ENCODE measurements around the gene ARHGEF26. TPM values are rescaled to one million over a fixed set of nuclear protein-coding genes. Genes with fewer than 3 reads are reported as not detected.
"Not testable (repeated sequence)": the region's sequence is repeated elsewhere in the genome, so short reads cannot be mapped to it uniquely, and the experiment has no call there.

ARHGEF26 gene
- total RNA-seq, 2 donors from 2014 or later: 16.9 to 17.1 TPM

DNA sequence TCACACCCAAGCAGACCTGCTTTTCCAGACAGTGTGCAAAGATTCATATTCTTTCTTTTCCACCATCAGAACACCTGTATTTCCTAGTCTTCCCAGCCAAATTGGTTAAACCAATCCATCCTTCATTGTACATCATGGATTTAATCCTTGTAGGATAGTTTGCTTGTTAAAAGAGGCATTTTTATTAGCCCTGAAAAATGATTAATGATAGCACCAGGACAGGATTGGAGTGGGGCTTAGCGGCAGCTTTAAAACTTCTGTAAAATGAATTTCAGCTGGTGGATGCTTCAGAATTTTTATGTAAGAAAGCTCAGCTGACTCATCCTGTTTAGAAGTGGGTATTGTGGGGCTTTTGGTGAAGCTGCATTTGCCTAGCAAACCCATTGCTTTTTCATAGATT, 36.1 kb upstream of the ARHGEF26 start:
- H3K4me1 ChIP-seq: peaks cover 9% of the 10 kb centered on the region
- ATAC-seq: no peak
- no peak for DNase-seq
- intact Hi-C loops (cut with DNase I): no loop called here
- no peak overlapping the region for H3K4me3 ChIP-seq
- WGBS, 2 donors: 79 to 81% methylated on average over 1 of the region's 1 CpG
- TF ChIP-seq POLR2A (IDR thresholded peaks at IDR 0.05): no peak
- TF ChIP-seq, protein P1, sequence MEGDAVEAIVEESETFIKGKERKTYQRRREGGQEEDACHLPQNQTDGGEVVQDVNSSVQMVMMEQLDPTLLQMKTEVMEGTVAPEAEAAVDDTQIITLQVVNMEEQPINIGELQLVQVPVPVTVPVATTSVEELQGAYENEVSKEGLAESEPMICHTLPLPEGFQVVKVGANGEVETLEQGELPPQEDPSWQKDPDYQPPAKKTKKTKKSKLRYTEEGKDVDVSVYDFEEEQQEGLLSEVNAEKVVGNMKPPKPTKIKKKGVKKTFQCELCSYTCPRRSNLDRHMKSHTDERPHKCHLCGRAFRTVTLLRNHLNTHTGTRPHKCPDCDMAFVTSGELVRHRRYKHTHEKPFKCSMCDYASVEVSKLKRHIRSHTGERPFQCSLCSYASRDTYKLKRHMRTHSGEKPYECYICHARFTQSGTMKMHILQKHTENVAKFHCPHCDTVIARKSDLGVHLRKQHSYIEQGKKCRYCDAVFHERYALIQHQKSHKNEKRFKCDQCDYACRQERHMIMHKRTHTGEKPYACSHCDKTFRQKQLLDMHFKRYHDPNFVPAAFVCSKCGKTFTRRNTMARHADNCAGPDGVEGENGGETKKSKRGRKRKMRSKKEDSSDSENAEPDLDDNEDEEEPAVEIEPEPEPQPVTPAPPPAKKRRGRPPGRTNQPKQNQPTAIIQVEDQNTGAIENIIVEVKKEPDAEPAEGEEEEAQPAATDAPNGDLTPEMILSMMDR (IDR thresholded peaks at IDR 0.05): no peak
- H3K9me3 ChIP-seq: peaks cover 0 to 4% (median 0%) of the 10 kb centered on the region in 3 donors
- H3K36me3 ChIP-seq (replicated peaks in 1 of 2; ENCODE audit: insufficient read depth in 1 of 2, low read depth in 2 of 2): no peaks in the 10 kb centered on the region
- H3K27me3 ChIP-seq: no peaks in the 10 kb centered on the region
- no peak overlapping the region for H3K27ac ChIP-seq

GRCh38 chr3:154085799-154086198, 35.4 kb upstream of the ARHGEF26 start:
- Histone ChIP-seq H3K4me1 (peaks cover 9% of the 10 kb centered on the region), H3K36me3 (replicated peaks in 1 of 2; ENCODE audit: insufficient read depth in 1 of 2, low read depth in 2 of 2) (no peaks in the 10 kb centered on the region), H3K27me3 (no peaks in the 10 kb centered on the region), H3K4me3 (no peak overlapping the region), H3K27ac (no peak overlapping the region), H3K9me3 (peaks cover 0 to 4% (median 0%) of the 10 kb centered on the region in 3 donors)
- DNase-seq (no peak), ATAC-seq (no peak)
- 75 to 79% methylated on average over 4 of the region's 4 CpGs for WGBS, 2 donors
- TF ChIP-seq, protein P1 (IDR thresholded peaks at IDR 0.05): no peak
- no peak for TF ChIP-seq POLR2A (IDR thresholded peaks at IDR 0.05)
- intact Hi-C loops (cut with DNase I): no loop called here

GRCh38 chr3:154086286-154086685, 34.9 kb upstream of the ARHGEF26 start:
- intact Hi-C loops (cut with DNase I): no loop called here
- Histone ChIP-seq H3K36me3 (replicated peaks in 1 of 2; ENCODE audit: insufficient read depth in 1 of 2, low read depth in 2 of 2) (no peaks in the 10 kb centered on the region), H3K27me3 (no peaks in the 10 kb centered on the region), H3K4me3 (no peak overlapping the region), H3K9me3 (peaks cover 0 to 4% (median 0%) of the 10 kb centered on the region in 3 donors), H3K27ac (no peak overlapping the region), H3K4me1 (peaks cover 9% of the 10 kb centered on the region)
- WGBS, 2 donors: 53 to 66% methylated on average over 1 of the region's 1 CpG
- no peak for TF ChIP-seq POLR2A (IDR thresholded peaks at IDR 0.05)
- TF ChIP-seq, protein P1 (IDR thresholded peaks at IDR 0.05): no peak
- DNase-seq (no peak), ATAC-seq (no peak)

DNA sequence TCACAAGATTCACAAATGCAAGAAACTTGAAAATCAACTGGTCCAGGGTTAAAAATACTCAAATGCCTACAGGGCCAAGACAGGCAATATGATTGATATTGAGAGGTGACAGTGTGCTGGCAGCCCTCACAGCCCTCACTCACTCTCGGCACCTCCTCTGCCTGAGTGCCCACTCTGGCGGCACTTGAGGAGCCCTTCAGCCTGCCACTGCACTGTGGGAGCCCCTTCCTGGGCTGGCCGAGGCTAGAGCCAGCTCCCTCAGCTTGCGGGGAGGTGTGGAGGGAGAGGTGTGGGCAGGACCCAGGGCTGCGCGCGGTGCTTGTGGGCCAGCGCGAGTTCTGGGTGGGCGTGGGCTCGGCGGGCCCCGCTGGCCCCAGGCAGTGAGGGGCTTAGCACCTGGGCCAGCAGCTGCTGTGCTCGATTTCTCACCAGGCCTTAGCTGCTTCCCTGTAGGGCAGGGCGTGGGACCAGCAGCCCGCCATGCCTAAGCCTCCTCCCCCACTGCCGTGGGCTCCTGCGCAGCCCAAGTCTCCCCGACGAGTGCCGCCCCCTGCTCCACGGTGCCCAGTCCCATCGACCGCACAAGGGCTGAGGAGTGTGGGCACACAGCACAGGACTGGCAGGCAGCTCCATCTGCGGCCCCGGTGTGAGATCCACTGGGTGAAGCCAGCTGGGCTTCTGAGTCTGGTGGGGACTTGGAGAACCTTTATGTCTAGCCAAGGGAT, 33.3 kb upstream of the ARHGEF26 start:
- intact Hi-C loops (cut with DNase I); H3K36me3 ChIP-seq (replicated peaks in 1 of 2; ENCODE audit: insufficient read depth in 1 of 2, low read depth in 2 of 2); H3K4me3 ChIP-seq; DNase-seq; H3K9me3 ChIP-seq; ATAC-seq; H3K27me3 ChIP-seq; H3K27ac ChIP-seq; H3K4me1 ChIP-seq: not testable (repeated sequence)
- WGBS, 2 donors: 94 to 96% methylated on average over 2 to 16 of the region's 26 CpGs

GRCh38 chr3:154089421-154090420, 31.5 kb upstream of the ARHGEF26 start:
- no peak for TF ChIP-seq POLR2A (IDR thresholded peaks at IDR 0.05)
- TF ChIP-seq, protein P1 (IDR thresholded peaks at IDR 0.05): no peak
- WGBS, 2 donors: 65 to 70% methylated on average over 14 of the region's 14 CpGs
- intact Hi-C loops (cut with DNase I): no loop called here
- Histone ChIP-seq H3K4me3 (no peak overlapping the region), H3K36me3 (replicated peaks in 1 of 2; ENCODE audit: insufficient read depth in 1 of 2, low read depth in 2 of 2) (no peaks in the 10 kb centered on the region), H3K27me3 (no peaks in the 10 kb centered on the region), H3K9me3 (no peaks in the 10 kb centered on the region), H3K4me1 (peaks cover 9% of the 10 kb centered on the region), H3K27ac (no peak overlapping the region)
- DNase-seq: peak in 3 of 4 donors; percentile 7 to 17 (median 14)
- peak; percentile 76 for ATAC-seq

Data from body of pancreas (tissue), 4 donors.